K562 (cell line): ENCODE measurements around the gene POLR2C.

Experiments used
- CHD4 ChIP-seq: fragments of 200-600 bp; sonication (generic); IDR thresholded peaks from 3 replicates; pipeline ENCODE4 v1.6.1; 2012; ENCODE audit warnings: low read depth, mild to moderate bottlenecking, mixed read lengths, low read length, inconsistent platforms; ENCODE audit not compliant: insufficient read depth, insufficient replicate concordance, poor library complexity, severe bottlenecking
- POLR2G ChIP-seq: fragments of 200-400 bp; formaldehyde crosslinking; IDR thresholded peaks from 2 replicates; pipeline ENCODE4 v1.6.1; 2017; ENCODE audit warnings: low read depth, mild to moderate bottlenecking, antibody characterized with exemption, low read length, moderate library complexity
- SMAD1 ChIP-seq: fragments of 150-350 bp; IDR thresholded peaks from 2 replicates; pipeline ENCODE4 v1.6.1; 2014; ENCODE audit warnings: low read length, low read depth; ENCODE audit not compliant: partially characterized antibody
- ZBTB17 ChIP-seq: fragments of 450-650 bp; formaldehyde crosslinking; IDR thresholded peaks from 2 replicates; pipeline ENCODE4 v1.4.0; 2020; ENCODE audit warnings: mild to moderate bottlenecking
- ZNF197 ChIP-seq: fragments of 200-800 bp; sonication (Bioruptor generic); IDR thresholded peaks from 2 replicates; pipeline ENCODE4 v1.6.1; 2016; ENCODE audit warnings: low read depth, missing genetic modification characterization, missing compliant biosample characterization
- ZNF444 ChIP-seq: fragments of 250-450 bp; sonication (Bioruptor Pico); IDR thresholded peaks from 2 replicates; pipeline ENCODE4 v1.4.0; 2020; ENCODE audit warnings: mild to moderate bottlenecking, moderate library complexity
- TF ChIP-seq, protein P1 (sequence below): fragments of 250-450 bp; sonication (Bioruptor Pico); IDR thresholded peaks from 2 replicates; pipeline ENCODE4 v1.6.1; 2021; ENCODE audit warnings: mild to moderate bottlenecking
- TF ChIP-seq, protein P2 (sequence below), 3 experiments: IDR thresholded peaks in 2 of 3; conservative IDR thresholded peaks in 1 of 3; 2 replicates each; pipeline ENCODE4 v1.5.1; 2011 to 2012; ENCODE audit warnings: low read length in 3 of 3, mild to moderate bottlenecking in 3 of 3, control low read depth in 2 of 3, improper control_type of control experiment in 1 of 3, inconsistent platforms in 1 of 3, low read depth in 1 of 3, mixed read lengths in 1 of 3, moderate library complexity in 1 of 3; ENCODE audit not compliant: insufficient read depth in 2 of 3

DNA sequence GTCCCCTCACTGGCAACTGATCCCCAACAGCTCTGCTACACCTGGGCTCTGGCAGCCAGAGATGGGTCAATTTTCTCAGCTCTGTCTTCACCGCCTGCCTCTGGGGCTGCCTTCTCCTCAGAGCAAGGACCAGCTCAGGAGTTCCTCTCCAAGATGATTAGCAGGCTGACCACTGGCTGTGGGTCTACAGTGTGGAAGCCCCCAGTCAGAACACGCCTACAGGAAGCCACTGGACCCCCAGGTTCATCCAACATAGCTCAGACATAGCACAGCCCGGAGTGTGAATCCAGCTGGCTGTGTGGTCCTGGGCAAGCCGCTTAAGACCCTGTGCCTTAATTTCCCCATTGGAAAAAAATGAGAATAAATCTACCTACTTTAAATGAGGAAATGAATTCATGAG lies 18.9 kb downstream of the POLR2C start:
- TF ChIP-seq CHD4 (no peak), POLR2G (no peak), ZNF197 (CRISPR knock-in tag) (no peak), ZNF444 (no peak), ZBTB17 (CRISPR knock-in tag) (no peak), SMAD1 (no peak)
- TF ChIP-seq, protein P1, sequence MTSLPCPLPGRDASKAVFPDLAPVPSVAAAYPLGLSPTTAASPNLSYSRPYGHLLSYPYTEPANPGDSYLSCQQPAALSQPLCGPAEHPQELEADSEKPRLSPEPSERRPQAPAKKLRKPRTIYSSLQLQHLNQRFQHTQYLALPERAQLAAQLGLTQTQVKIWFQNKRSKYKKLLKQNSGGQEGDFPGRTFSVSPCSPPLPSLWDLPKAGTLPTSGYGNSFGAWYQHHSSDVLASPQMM (CRISPR knock-in tag) = no peak
- TF ChIP-seq, protein P2, sequence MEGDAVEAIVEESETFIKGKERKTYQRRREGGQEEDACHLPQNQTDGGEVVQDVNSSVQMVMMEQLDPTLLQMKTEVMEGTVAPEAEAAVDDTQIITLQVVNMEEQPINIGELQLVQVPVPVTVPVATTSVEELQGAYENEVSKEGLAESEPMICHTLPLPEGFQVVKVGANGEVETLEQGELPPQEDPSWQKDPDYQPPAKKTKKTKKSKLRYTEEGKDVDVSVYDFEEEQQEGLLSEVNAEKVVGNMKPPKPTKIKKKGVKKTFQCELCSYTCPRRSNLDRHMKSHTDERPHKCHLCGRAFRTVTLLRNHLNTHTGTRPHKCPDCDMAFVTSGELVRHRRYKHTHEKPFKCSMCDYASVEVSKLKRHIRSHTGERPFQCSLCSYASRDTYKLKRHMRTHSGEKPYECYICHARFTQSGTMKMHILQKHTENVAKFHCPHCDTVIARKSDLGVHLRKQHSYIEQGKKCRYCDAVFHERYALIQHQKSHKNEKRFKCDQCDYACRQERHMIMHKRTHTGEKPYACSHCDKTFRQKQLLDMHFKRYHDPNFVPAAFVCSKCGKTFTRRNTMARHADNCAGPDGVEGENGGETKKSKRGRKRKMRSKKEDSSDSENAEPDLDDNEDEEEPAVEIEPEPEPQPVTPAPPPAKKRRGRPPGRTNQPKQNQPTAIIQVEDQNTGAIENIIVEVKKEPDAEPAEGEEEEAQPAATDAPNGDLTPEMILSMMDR (IDR thresholded peaks at IDR 0.05 in 2 of 3, conservative IDR thresholded peaks at IDR 0.05 in 1 of 3; ENCODE audit: insufficient read depth in 2 of 3, low read depth in 1 of 3, low read length in 3 of 3) = no peak
